Measurements from ENCODE around the gene IRAK1BP1.
"Not testable (repeated sequence)": the region's sequence is repeated elsewhere in the genome, so short reads cannot be mapped to it uniquely, and the experiment has no call there.

IRAK1BP1 gene

GRCh38 chr6:78911218-78911940 lies 44.0 kb downstream of the IRAK1BP1 start:
- H3K36me3 Mint-ChIP-seq: peaks cover 5% of the 10 kb centered on the region
- peaks cover 14% of the 10 kb centered on the region for H3K4me1 Mint-ChIP-seq
- ATAC-seq (ENCODE audit: low read depth) (no peak), DNase-seq (ENCODE audit: low spot score in 2 of 2) (no peak)
- no peak overlapping the region for H3K27ac Mint-ChIP-seq
- peaks cover 16% of the 10 kb centered on the region for H3K27me3 Mint-ChIP-seq
- peak overlapping the region; percentile 45 for H3K4me3 Mint-ChIP-seq
- no peaks in the 10 kb centered on the region for H3K9me3 Mint-ChIP-seq

- Mint-ChIP-seq H3K27me3 (peaks cover 2% of the 10 kb centered on the region), H3K9me3 (peaks cover 13% of the 10 kb centered on the region), H3K4me3 (no peak overlapping the region), H3K27ac (no peak overlapping the region), H3K36me3 (peaks cover 14% of the 10 kb centered on the region), H3K4me1 (no peaks in the 10 kb centered on the region)
- ATAC-seq (ENCODE audit: low read depth) (no peak), DNase-seq (ENCODE audit: low spot score in 2 of 2) (no peak)
Observed at GRCh38 chr6:78916411-78916810, 49.1 kb downstream of the IRAK1BP1 start.

- H3K27ac Mint-ChIP-seq: no peak overlapping the region
- H3K9me3 Mint-ChIP-seq: peaks cover 16% of the 10 kb centered on the region
- peaks cover 14% of the 10 kb centered on the region for H3K36me3 Mint-ChIP-seq
- H3K27me3 Mint-ChIP-seq: no peaks in the 10 kb centered on the region
- no peak for DNase-seq (ENCODE audit: low spot score in 2 of 2)
- no peak for ATAC-seq (ENCODE audit: low read depth)
- H3K4me3 Mint-ChIP-seq: no peak overlapping the region
- no peaks in the 10 kb centered on the region for H3K4me1 Mint-ChIP-seq
Observed at GRCh38 chr6:78917788-78918187, 50.4 kb downstream of the IRAK1BP1 start.

- not testable (repeated sequence) for H3K27me3 Mint-ChIP-seq; H3K4me1 Mint-ChIP-seq; H3K4me3 Mint-ChIP-seq; H3K27ac Mint-ChIP-seq; ATAC-seq (ENCODE audit: low read depth); DNase-seq (ENCODE audit: low spot score in 2 of 2)
- peaks cover 14% of the 10 kb centered on the region for H3K36me3 Mint-ChIP-seq
- H3K9me3 Mint-ChIP-seq: peaks cover 25% of the 10 kb centered on the region
Observed at GRCh38 chr6:78921168-78921567, 53.8 kb downstream of the IRAK1BP1 start.

GRCh38 chr6:78925317-78925716 lies 58.0 kb downstream of the IRAK1BP1 start:
- no peak for ATAC-seq (ENCODE audit: low read depth)
- Mint-ChIP-seq H3K4me1 (no peaks in the 10 kb centered on the region), H3K27me3 (no peaks in the 10 kb centered on the region), H3K36me3 (peaks cover 2% of the 10 kb centered on the region), H3K9me3 (peaks cover 22% of the 10 kb centered on the region), H3K4me3 (no peak overlapping the region), H3K27ac (no peak overlapping the region)
- DNase-seq (ENCODE audit: low spot score in 2 of 2): no peak

GRCh38 chr6:78935553-78935952 lies 68.2 kb downstream of the IRAK1BP1 start:
- DNase-seq (ENCODE audit: low spot score in 2 of 2) (no peak), ATAC-seq (ENCODE audit: low read depth) (no peak)
- Mint-ChIP-seq H3K27me3 (no peaks in the 10 kb centered on the region), H3K4me1 (no peaks in the 10 kb centered on the region), H3K4me3 (no peak overlapping the region), H3K27ac (no peak overlapping the region), H3K36me3 (peaks cover 3% of the 10 kb centered on the region), H3K9me3 (peaks cover 6% of the 10 kb centered on the region)

- peaks cover 8% of the 10 kb centered on the region for H3K36me3 Mint-ChIP-seq
- no peak overlapping the region for H3K4me3 Mint-ChIP-seq
- no peaks in the 10 kb centered on the region for H3K27me3 Mint-ChIP-seq
- ATAC-seq (ENCODE audit: low read depth): no peak
- H3K4me1 Mint-ChIP-seq: no peaks in the 10 kb centered on the region
- H3K27ac Mint-ChIP-seq: no peak overlapping the region
- DNase-seq (ENCODE audit: low spot score in 2 of 2): no peak
- peaks cover 6% of the 10 kb centered on the region for H3K9me3 Mint-ChIP-seq
Observed at GRCh38 chr6:78936515-78936914, 69.2 kb downstream of the IRAK1BP1 start.

- Mint-ChIP-seq H3K4me3 (no peak overlapping the region), H3K36me3 (peaks cover 38% of the 10 kb centered on the region), H3K27ac (no peak overlapping the region), H3K9me3 (no peaks in the 10 kb centered on the region), H3K4me1 (no peaks in the 10 kb centered on the region), H3K27me3 (no peaks in the 10 kb centered on the region)
- no peak for DNase-seq (ENCODE audit: low spot score in 2 of 2)
- no peak for ATAC-seq (ENCODE audit: low read depth)
Observed at GRCh38 chr6:78942446-78942845, 75.1 kb downstream of the IRAK1BP1 start.

GRCh38 chr6:78947529-78947928 lies 80.2 kb downstream of the IRAK1BP1 start:
- Mint-ChIP-seq H3K27ac (no peak overlapping the region), H3K27me3 (no peaks in the 10 kb centered on the region), H3K9me3 (peaks cover 7% of the 10 kb centered on the region), H3K4me1 (no peaks in the 10 kb centered on the region), H3K36me3 (peaks cover 54% of the 10 kb centered on the region), H3K4me3 (no peak overlapping the region)
- ATAC-seq (ENCODE audit: low read depth) (no peak), DNase-seq (ENCODE audit: low spot score in 2 of 2) (no peak)

- Mint-ChIP-seq H3K4me1 (no peaks in the 10 kb centered on the region), H3K9me3 (peaks cover 9% of the 10 kb centered on the region), H3K36me3 (peaks cover 57% of the 10 kb centered on the region), H3K27me3 (no peaks in the 10 kb centered on the region), H3K4me3 (no peak overlapping the region), H3K27ac (no peak overlapping the region)
- ATAC-seq (ENCODE audit: low read depth): no peak
- no peak for DNase-seq (ENCODE audit: low spot score in 2 of 2)
Observed at GRCh38 chr6:78947962-78948361, 80.6 kb downstream of the IRAK1BP1 start.

GRCh38 chr6:78948785-78949184 lies 81.4 kb downstream of the IRAK1BP1 start:
- Mint-ChIP-seq H3K9me3 (peaks cover 9% of the 10 kb centered on the region), H3K36me3 (peaks cover 59% of the 10 kb centered on the region), H3K4me3 (no peak overlapping the region), H3K27me3 (no peaks in the 10 kb centered on the region), H3K27ac (peak overlapping the region; percentile 78), H3K4me1 (no peaks in the 10 kb centered on the region)
- DNase-seq (ENCODE audit: low spot score in 2 of 2) (no peak), ATAC-seq (ENCODE audit: low read depth) (no peak)

GRCh38 chr6:78952362-78952761 lies 85.0 kb downstream of the IRAK1BP1 start:
- Mint-ChIP-seq H3K9me3 (peaks cover 10% of the 10 kb centered on the region), H3K27ac (peak overlapping the region; percentile 9), H3K4me3 (no peak overlapping the region), H3K4me1 (no peaks in the 10 kb centered on the region), H3K36me3 (peaks cover 62% of the 10 kb centered on the region), H3K27me3 (no peaks in the 10 kb centered on the region)
- no peak for ATAC-seq (ENCODE audit: low read depth)
- no peak for DNase-seq (ENCODE audit: low spot score in 2 of 2)

All from memory B cell (primary cell).